Mesendoderm (in vitro differentiated cells): Measurements from ENCODE around the gene HAPLN3.

Experiments used
- DNase-seq: peaks from one replicate; pipeline ENCODE4 v3.0.0; 2013
- H2AK5ac ChIP-seq: 2 replicates; pipeline ENCODE4 v1.6.1; 2013; ENCODE audit warnings: low read length, inconsistent platforms
- H2BK120ac ChIP-seq: 2 replicates; pipeline ENCODE4 v1.6.1; 2013; ENCODE audit warnings: low read depth, mild to moderate bottlenecking, low read length, moderate library complexity, mixed read lengths
- H2BK15ac ChIP-seq: replicated peaks from 2 replicates; pipeline ENCODE4 v1.6.1; 2013; ENCODE audit warnings: low read depth, mild to moderate bottlenecking, moderate library complexity
- H2BK5ac ChIP-seq: 2 replicates; pipeline ENCODE4 v1.6.1; 2013; ENCODE audit warnings: low read length, inconsistent platforms
- H3K18ac ChIP-seq: 2 replicates; pipeline ENCODE4 v1.6.1; 2013; ENCODE audit warnings: mild to moderate bottlenecking, low read length, mixed read lengths
- H3K23ac ChIP-seq: one replicate; pipeline ENCODE4 v1.6.1; 2013; ENCODE audit warnings: low read length
- H3K27ac ChIP-seq: 2 replicates; pipeline ENCODE4 v1.5.1; 2013; ENCODE audit warnings: low read depth, mild to moderate bottlenecking, inconsistent platforms, low read length, moderate library complexity
- H3K27me3 ChIP-seq: 2 replicates; pipeline ENCODE4 v1.6.1; 2013; ENCODE audit warnings: low read length, control low read depth, mild to moderate bottlenecking, inconsistent platforms; ENCODE audit not compliant: insufficient read depth, poor library complexity
- H3K36me3 ChIP-seq: 2 replicates; pipeline ENCODE4 v1.6.1; 2013; ENCODE audit warnings: low read length, inconsistent platforms; ENCODE audit not compliant: control insufficient read depth, insufficient read depth
- H3K4ac ChIP-seq: one replicate; pipeline ENCODE4 v1.6.1; 2013; ENCODE audit warnings: low read depth, mild to moderate bottlenecking, low read length, moderate library complexity
- H3K4me1 ChIP-seq: 2 replicates; pipeline ENCODE4 v1.6.1; 2013; ENCODE audit warnings: low read depth, low read length, inconsistent platforms; ENCODE audit not compliant: control insufficient read depth
- H3K4me2 ChIP-seq: 2 replicates; pipeline ENCODE4 v1.6.1; 2013; ENCODE audit warnings: low read length
- H3K4me3 ChIP-seq: 2 replicates; pipeline ENCODE4 v1.5.1; 2013; ENCODE audit warnings: mild to moderate bottlenecking, low read length
- H3K56ac ChIP-seq: one replicate; pipeline ENCODE4 v1.6.1; 2013; ENCODE audit warnings: low read length
- H3K79me1 ChIP-seq: 2 replicates; pipeline ENCODE4 v1.6.1; 2013; ENCODE audit warnings: low read length, inconsistent platforms
- H3K79me2 ChIP-seq: 2 replicates; pipeline ENCODE4 v1.6.1; 2013; ENCODE audit warnings: mild to moderate bottlenecking, low read length; ENCODE audit not compliant: control insufficient read depth, insufficient read depth
- H3K9ac ChIP-seq: 2 replicates; pipeline ENCODE4 v1.6.1; 2013; ENCODE audit warnings: low read length, inconsistent platforms
- H4K5ac ChIP-seq: one replicate; pipeline ENCODE4 v1.6.1; 2013; ENCODE audit warnings: low read length
- H4K8ac ChIP-seq: one replicate; pipeline ENCODE4 v1.6.1; 2013; ENCODE audit warnings: low read depth, mild to moderate bottlenecking, control low read depth, low read length, moderate library complexity
- WGBS: extraction: QIAGEN DNeasy Blood & Tissue Kit; methylation state at CpG from one replicate; pipeline ENCODE4 v1.1.7; 2013; ENCODE audit warnings: low lambda C conversion rate, missing lambda C conversion rate; ENCODE audit not compliant: insufficient coverage; ENCODE audit errors: extremely low coverage; 5-methylcytosine and 5-hydroxymethylcytosine counted together

HAPLN3 gene

GRCh38 chr15:88913017-88913849 lies 17.9 kb upstream of the HAPLN3 start, which contains the start of gene MFGE8:
MFGE8 (minus strand) TSS chr15:88913379; CDS start chr15:88913319, 60 bp downstream.
- DNase-seq, result peak; percentile 90
- Histone ChIP-seq H2AK5ac (no peak within 1 kb of the TSS), H3K18ac (peak within 1 kb of the TSS; percentile 88), H3K27ac (peak within 1 kb of the TSS; percentile 83), H2BK5ac (no peak within 1 kb of the TSS), H4K5ac (no peak within 1 kb of the TSS), H3K4me1 (no peaks in the 10 kb centered on the region), H3K23ac (no peak within 1 kb of the TSS), H3K9ac (peak within 1 kb of the TSS; percentile 70), H3K36me3 (peaks cover 9% of the 10 kb centered on the region), H3K56ac (peak within 1 kb of the TSS; percentile 73), H3K4me2 (peak within 1 kb of the TSS; percentile 33), H2BK120ac (no peak within 1 kb of the TSS), H3K27me3 (no peaks in the 10 kb centered on the region), H3K79me1 (peaks cover 10% of the 10 kb centered on the region), H3K79me2 (peaks cover 26% of the 10 kb centered on the region), H3K4ac (peak within 1 kb of the TSS; percentile 39), H3K4me3 (peak within 1 kb of the TSS; percentile 40), H4K8ac (no peak within 1 kb of the TSS), H2BK15ac (no peak within 1 kb of the TSS)
- no CpG with 5 or more reads among the region's 67 CpGs for WGBS

GRCh38 chr15:88912500-88912921 lies 17.2 kb upstream of the HAPLN3 start:
- H3K27me3 ChIP-seq, result no peaks in the 10 kb centered on the region

GRCh38 chr15:88911766-88912118 lies 16.4 kb upstream of the HAPLN3 start:
- peak overlapping the region; percentile 33 for H3K4me2 ChIP-seq
- H3K79me2 ChIP-seq, result peaks cover 26% of the 10 kb centered on the region
- H3K23ac ChIP-seq, result no peak overlapping the region
- H3K18ac ChIP-seq, result peak overlapping the region; percentile 88
- H3K56ac ChIP-seq, result peak overlapping the region; percentile 73
- H3K27ac ChIP-seq, result no peak overlapping the region
- no peak overlapping the region for H2BK5ac ChIP-seq
- DNase-seq, result peak; percentile 92
- peak overlapping the region; percentile 70 for H3K9ac ChIP-seq
- H3K4me1 ChIP-seq, result no peaks in the 10 kb centered on the region
- no CpG with 5 or more reads among the region's 5 CpGs for WGBS
- H4K8ac ChIP-seq, result no peak overlapping the region
- H2AK5ac ChIP-seq, result no peak overlapping the region
- no peak overlapping the region for H3K4ac ChIP-seq
- H4K5ac ChIP-seq, result no peak overlapping the region
- peak overlapping the region; percentile 40 for H3K4me3 ChIP-seq
- H3K27me3 ChIP-seq, result no peaks in the 10 kb centered on the region
- H2BK15ac ChIP-seq, result no peak overlapping the region
- peaks cover 9% of the 10 kb centered on the region for H3K36me3 ChIP-seq
- peaks cover 10% of the 10 kb centered on the region for H3K79me1 ChIP-seq
- H2BK120ac ChIP-seq, result no peak overlapping the region

More at GRCh38 chr15:88912500-88912921, 17.2 kb upstream of the HAPLN3 start:
- peak overlapping the region; percentile 73 for H3K56ac ChIP-seq
- no CpG with 5 or more reads among the region's 20 CpGs for WGBS
- H2AK5ac ChIP-seq, result no peak overlapping the region
- DNase-seq, result peak; percentile 50
- peak overlapping the region; percentile 25 for H3K27ac ChIP-seq
- H3K9ac ChIP-seq, result peak overlapping the region; percentile 70
- no peak overlapping the region for H2BK120ac ChIP-seq
- H4K8ac ChIP-seq, result no peak overlapping the region
- no peaks in the 10 kb centered on the region for H3K4me1 ChIP-seq
- no peak overlapping the region for H3K23ac ChIP-seq
- H3K36me3 ChIP-seq, result peaks cover 9% of the 10 kb centered on the region
- peak overlapping the region; percentile 40 for H3K4me3 ChIP-seq
- peak overlapping the region; percentile 39 for H3K4ac ChIP-seq
- no peak overlapping the region for H4K5ac ChIP-seq
- H3K79me2 ChIP-seq, result peaks cover 26% of the 10 kb centered on the region
- H3K18ac ChIP-seq, result peak overlapping the region; percentile 88
- H3K79me1 ChIP-seq, result peaks cover 10% of the 10 kb centered on the region
- peak overlapping the region; percentile 33 for H3K4me2 ChIP-seq
- no peak overlapping the region for H2BK15ac ChIP-seq
- no peak overlapping the region for H2BK5ac ChIP-seq

GRCh38 chr15:88909956-88910831 lies 14.8 kb upstream of the HAPLN3 start:
- no peak overlapping the region for H2BK5ac ChIP-seq
- H4K8ac ChIP-seq, result no peak overlapping the region
- no peak overlapping the region for H3K27ac ChIP-seq
- H3K56ac ChIP-seq, result peak overlapping the region; percentile 22
- WGBS, result no CpG with 5 or more reads among the region's 12 CpGs
- H4K5ac ChIP-seq, result no peak overlapping the region
- peaks cover 26% of the 10 kb centered on the region for H3K79me2 ChIP-seq
- H3K27me3 ChIP-seq, result no peaks in the 10 kb centered on the region
- H3K18ac ChIP-seq, result no peak overlapping the region
- no peaks in the 10 kb centered on the region for H3K4me1 ChIP-seq
- H3K4me3 ChIP-seq, result no peak overlapping the region
- H3K23ac ChIP-seq, result no peak overlapping the region
- H3K9ac ChIP-seq, result no peak overlapping the region
- DNase-seq, result no peak
- no peak overlapping the region for H2BK120ac ChIP-seq
- H3K79me1 ChIP-seq, result peaks cover 10% of the 10 kb centered on the region
- no peak overlapping the region for H2BK15ac ChIP-seq
- no peak overlapping the region for H2AK5ac ChIP-seq
- H3K4me2 ChIP-seq, result no peak overlapping the region
- H3K4ac ChIP-seq, result no peak overlapping the region
- peaks cover 9% of the 10 kb centered on the region for H3K36me3 ChIP-seq

GRCh38 chr15:88908697-88909621 lies 13.6 kb upstream of the HAPLN3 start:
- Histone ChIP-seq H2AK5ac (no peak overlapping the region), H4K8ac (no peak overlapping the region), H3K56ac (no peak overlapping the region), H3K79me2 (peaks cover 26% of the 10 kb centered on the region), H2BK15ac (no peak overlapping the region), H2BK5ac (no peak overlapping the region), H3K4me1 (peaks cover 2% of the 10 kb centered on the region), H3K4me3 (no peak overlapping the region), H3K23ac (no peak overlapping the region), H3K4ac (no peak overlapping the region), H4K5ac (no peak overlapping the region), H3K27ac (no peak overlapping the region), H3K27me3 (no peaks in the 10 kb centered on the region), H3K79me1 (peaks cover 12% of the 10 kb centered on the region), H3K4me2 (no peak overlapping the region), H3K9ac (no peak overlapping the region), H3K18ac (no peak overlapping the region), H2BK120ac (no peak overlapping the region), H3K36me3 (peaks cover 11% of the 10 kb centered on the region)
- no peak for DNase-seq
- no CpG with 5 or more reads among the region's 16 CpGs for WGBS
